ENCODE results near the gene OR56A3.

DNA sequence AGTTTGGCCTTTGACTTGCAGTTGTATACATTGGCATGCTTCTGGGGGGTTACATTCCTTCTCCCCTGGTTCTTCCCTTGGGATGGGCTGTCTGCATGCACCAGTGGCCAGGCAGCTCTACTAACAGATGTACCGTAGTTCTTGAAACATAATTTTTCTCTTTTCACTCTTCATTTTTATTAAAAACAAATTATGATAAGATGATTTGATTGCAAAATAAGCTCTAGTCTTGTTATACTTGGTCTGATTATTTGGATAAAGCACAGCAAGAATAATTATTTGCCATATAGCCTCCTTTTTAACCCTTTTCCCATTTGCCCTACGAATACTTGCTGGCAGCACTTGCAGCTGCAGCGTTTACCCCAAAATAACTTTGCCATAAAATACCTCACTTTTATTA is 13.5 kb downstream of the OR56A3 start:
- TF ChIP-seq CTCF (IDR thresholded peaks at IDR 0.05) (no peak), POLR2A (IDR thresholded peaks at IDR 0.05) (no peak)
